HepG2 (cell line): ENCODE measurements around the gene ADCY1. TPM values are rescaled to one million over a fixed set of nuclear protein-coding genes. Genes with fewer than 3 reads are reported as not detected.
"Not testable (repeated sequence)": the region's sequence is repeated elsewhere in the genome, so short reads cannot be mapped to it uniquely, and the experiment has no call there.

Experiments
- ATAC-seq: fragments of 200-7000 bp; cut with Tn5 transposase; 3 replicates; pipeline ENCODE4 v1.9.1; 2020; ENCODE audit warnings: mild to moderate bottlenecking, moderate library complexity
- BruUV-seq: library from RNA; stranded (reverse); fragments of 400-500 nt; replicated peaks from 2 replicates; lab custom pipeline; 2021; lab: Mats Ljungman, UMichigan
- CTCF ChIA-PET: fragments of 300-600 bp; formaldehyde crosslinking; extraction: SDS; loops from one replicate; lab custom pipeline; 2021; ENCODE audit warnings: low total read pairs, inconsistent platforms, low intra/inter-chr PET ratio; lab: Yijun Ruan, JAX
- POLR2A ChIA-PET: fragments of 350-600 bp; sonication (Branson Sonifier 250); formaldehyde crosslinking; loops from one replicate; lab custom pipeline; 2020; ENCODE audit warnings: antibody characterized with exemption, inconsistent platforms; lab: Yijun Ruan, JAX
- DNase-seq: peaks from one replicate; pipeline ENCODE4 v3.0.0-alpha.2; 2015; ENCODE audit warnings: low spot score
- FAIRE-seq: peaks from 3 replicates; lab custom pipeline; 2011; peaks lifted over from hg19 to GRCh38; lab: Jason Lieb, UNC
- H2AFZ ChIP-seq: one replicate; pipeline ENCODE4 v1.6.1; 2011; ENCODE audit warnings: low read length, inconsistent platforms
- H3K27ac ChIP-seq: fragments of 300-600 bp; 3 replicates; pipeline ENCODE4 v1.8.0; 2011; ENCODE audit warnings: mixed run types, mild to moderate bottlenecking, mixed read lengths, low read length, inconsistent platforms; ENCODE audit not compliant: insufficient read depth; ENCODE audit errors: extremely low read length
- H3K27me3 ChIP-seq, 2 experiments: fragments of 200-600 bp in 1 of 2; 2 replicates in 1 of 2; 3 replicates in 1 of 2; pipeline versions ENCODE4 v1.6.0 to v1.8.0; 2011; ENCODE audit warnings: low read length in 2 of 2, mild to moderate bottlenecking in 2 of 2, moderate library complexity in 2 of 2, inconsistent platforms in 1 of 2; ENCODE audit not compliant: insufficient read depth in 2 of 2, control insufficient read depth in 1 of 2
- H3K36me3 ChIP-seq, 2 experiments: fragments of 200-600 bp in 1 of 2; replicated peaks in 1 of 2; 2 replicates in 1 of 2; 3 replicates in 1 of 2; pipeline versions ENCODE4 v1.5.1 to v1.8.0; 2011; ENCODE audit warnings: low read length in 2 of 2, inconsistent platforms in 1 of 2; ENCODE audit not compliant: insufficient read depth in 2 of 2, control insufficient read depth in 1 of 2
- H3K4me1 ChIP-seq: 2 replicates; pipeline ENCODE4 v1.5.1; 2012; ENCODE audit warnings: low read length, inconsistent platforms; ENCODE audit not compliant: insufficient read depth
- H3K4me2 ChIP-seq: 2 replicates; pipeline ENCODE4 v1.6.0; 2011; ENCODE audit warnings: low read depth, low read length, inconsistent platforms
- H3K4me3 ChIP-seq, 3 experiments: fragments of 200-600 bp in 1 of 3; sonication (generic), shearing (Covaris generic) in 1 of 3; replicated peaks in 1 of 3; 2 replicates each; pipeline ENCODE4 v1.5.1; 2011 to 2016; ENCODE audit warnings: low read length in 3 of 3, inconsistent platforms in 2 of 3, low read depth in 2 of 3, mild to moderate bottlenecking in 2 of 3, control low read depth in 1 of 3, mixed read lengths in 1 of 3; ENCODE audit not compliant: insufficient read depth in 1 of 3
- H3K79me2 ChIP-seq: one replicate; pipeline ENCODE4 v1.6.1; 2011; ENCODE audit warnings: low read length, inconsistent platforms; ENCODE audit not compliant: insufficient read depth
- H3K9ac ChIP-seq: 2 replicates; pipeline ENCODE4 v1.6.0; 2011; ENCODE audit warnings: mild to moderate bottlenecking, low read depth, low read length, inconsistent platforms; ENCODE audit not compliant: insufficient read depth
- H3K9me3 ChIP-seq: 2 replicates; pipeline ENCODE4 v1.5.1; 2012; ENCODE audit warnings: mild to moderate bottlenecking, low read length
- H4K20me1 ChIP-seq: 2 replicates; pipeline ENCODE4 v1.6.0; 2011; ENCODE audit warnings: inconsistent platforms, mild to moderate bottlenecking, low read length, moderate library complexity; ENCODE audit not compliant: insufficient read depth
- KAT8 ChIP-seq: IDR thresholded peaks from 2 replicates; pipeline ENCODE4 v1.6.1; 2016; ENCODE audit warnings: missing genetic modification reagents, missing compliant biosample characterization
- LCORL ChIP-seq, 2 experiments: fragments of 450-650 bp in 1 of 2; sonication (generic) in 1 of 2; formaldehyde crosslinking in 1 of 2; IDR thresholded peaks; 2 replicates each; pipeline versions ENCODE4 v1.5.0 to v1.6.1; 2017 to 2020; ENCODE audit warnings: antibody characterized with exemption in 1 of 2, missing genetic modification reagents in 1 of 2
- ZNF451 ChIP-seq: sonication (generic); formaldehyde crosslinking; IDR thresholded peaks from 2 replicates; pipeline ENCODE4 v1.5.0; 2020; ENCODE audit warnings: mild to moderate bottlenecking, missing genetic modification reagents
- WGBS: methylation state at CpG from one replicate; pipeline ENCODE4 v1.1.6; 2017; ENCODE audit warnings: low lambda C conversion rate; 5-methylcytosine and 5-hydroxymethylcytosine counted together
- in situ Hi-C: cut with HindIII; loops from 2 replicates; pipeline ENCODE4 v1.10.0; 2017; ENCODE audit warnings: low pct_unique_long_range_greater_than_20kb; ENCODE audit not compliant: extremely low pct_ligation_motif_present
- intact Hi-C: fragments of 100-400 bp; cut with micrococcal nuclease; formaldehyde crosslinking; loops from one replicate; pipeline ENCODE4 v1.10.0; 2022; ENCODE audit not compliant: unreplicated experiment
- polyA plus RNA-seq, 8 experiments: library from polyadenylated mRNA; depleted of rRNA in 3 of 8; stranded (reverse) in 7 of 8; unstranded in 1 of 8; fragments of >200 nt; fragmentation: Illumina TruSeq in 4 of 8; extraction: Trizol in 4 of 8; gene quantifications; 2 replicates each; pipeline versions ENCODE4 v1.2.1 to v1.2.3, GENCODE V29; 2011 to 2016; ENCODE audit warnings: low read depth in 4 of 8, missing spikeins in 1 of 8, mixed read lengths in 1 of 8; ENCODE audit not compliant: insufficient read depth in 1 of 8
- total RNA-seq, 5 experiments: library from RNA; depleted of rRNA; stranded (reverse); fragments of >200 nt; fragmentation: Illumina TruSeq; extraction: Trizol; gene quantifications; 2 replicates each; pipeline ENCODE4 v1.2.3, GENCODE V29; 2016; ENCODE audit warnings: low read depth in 1 of 5

Gene ADCY1
- total and polyA plus RNA-seq, 2 of the 13 experiments (the other 11 are each of a cell fraction or from before 2014, with no cell fraction given) = 0.80 to 1.2 TPM

DNA sequence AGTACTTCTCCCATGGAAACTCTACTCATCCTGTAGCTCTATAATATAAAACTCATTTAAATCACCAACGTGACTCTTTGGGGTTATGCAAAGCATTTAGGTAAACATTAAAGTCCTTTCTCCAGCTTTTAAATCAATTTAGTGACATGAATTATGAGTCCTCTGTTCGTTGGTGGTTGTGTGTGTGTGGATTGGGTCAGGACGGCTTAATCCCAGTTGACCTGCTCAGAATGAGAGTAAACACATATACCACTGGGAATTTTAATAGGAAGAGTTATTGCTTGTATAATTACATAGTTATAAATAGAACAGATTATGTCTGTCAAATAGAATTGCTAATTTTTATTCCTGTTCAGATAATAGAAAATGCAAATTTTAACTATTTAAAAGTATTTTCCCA lies 30.7 kb upstream of the ADCY1 start (continued):
- TF ChIP-seq ZNF451 (CRISPR knock-in tag) (no peak), KAT8 (CRISPR knock-in tag) (no peak), LCORL (IDR thresholded peaks at IDR 0.05) (no peak), LCORL (CRISPR knock-in tag; IDR thresholded peaks at IDR 0.05) (no peak)

DNA sequence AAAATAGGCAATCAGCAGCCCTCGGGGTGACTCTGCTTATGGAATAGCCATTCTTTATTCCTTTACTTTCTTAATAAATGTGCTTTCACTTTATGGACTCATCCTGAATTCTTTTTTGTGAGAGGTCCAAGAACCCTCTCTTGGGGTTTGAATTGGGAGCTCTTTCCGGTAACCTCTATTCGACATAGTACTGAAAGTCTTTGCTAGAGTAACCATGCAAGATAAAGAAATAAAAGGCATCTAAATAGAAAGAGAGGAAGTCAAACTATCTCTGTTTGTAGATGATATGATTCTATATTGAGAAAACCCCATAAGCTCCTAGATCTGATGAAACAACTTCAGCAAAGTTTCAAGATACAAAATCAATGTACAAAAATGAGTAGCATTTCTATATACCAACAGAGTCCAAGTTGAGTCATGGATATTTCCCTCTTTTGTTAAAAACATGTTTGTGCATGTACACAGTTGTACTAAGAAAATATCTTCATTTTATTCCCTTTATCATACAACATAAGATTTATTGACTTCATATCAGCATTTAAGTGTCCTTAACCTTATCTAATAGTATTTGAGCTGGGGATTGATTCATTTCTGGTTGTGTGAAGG lies 29.0 kb upstream of the ADCY1 start:
- H2AFZ ChIP-seq, intact Hi-C loops, H3K27ac ChIP-seq, H3K79me2 ChIP-seq, in situ Hi-C loops, H4K20me1 ChIP-seq, H3K9me3 ChIP-seq, FAIRE-seq, H3K36me3 ChIP-seq, H3K4me3 ChIP-seq, BruUV-seq, H3K4me1 ChIP-seq, CTCF ChIA-PET, POLR2A ChIA-PET, H3K27me3 ChIP-seq, ATAC-seq, DNase-seq, H3K9ac ChIP-seq, H3K4me2 ChIP-seq: not testable (repeated sequence)
- WGBS = 2% methylated on average over 3 of the region's 3 CpGs

DNA sequence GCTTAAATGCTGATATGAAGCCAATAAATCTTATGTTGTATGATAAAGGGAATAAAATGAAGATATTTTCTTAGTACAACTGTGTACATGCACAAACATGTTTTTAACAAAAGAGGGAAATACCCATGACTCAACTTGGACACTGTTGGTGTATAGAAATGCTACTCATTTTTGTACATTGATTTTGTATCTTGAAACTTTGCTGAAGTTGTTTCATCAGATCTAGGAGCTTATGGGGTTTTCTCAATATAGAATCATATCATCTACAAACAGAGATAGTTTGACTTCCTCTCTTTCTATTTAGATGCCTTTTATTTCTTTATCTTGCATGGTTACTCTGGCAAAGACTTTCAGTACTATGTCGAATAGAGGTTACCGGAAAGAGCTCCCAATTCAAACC lies 25.3 kb upstream of the ADCY1 start:
- FAIRE-seq, BruUV-seq, ATAC-seq, H4K20me1 ChIP-seq, H3K79me2 ChIP-seq, CTCF ChIA-PET, intact Hi-C loops, H3K27me3 ChIP-seq, in situ Hi-C loops, H3K36me3 ChIP-seq, H3K27ac ChIP-seq, H3K4me3 ChIP-seq, POLR2A ChIA-PET, H3K9ac ChIP-seq, DNase-seq, H3K9me3 ChIP-seq, H3K4me1 ChIP-seq, H2AFZ ChIP-seq, H3K4me2 ChIP-seq: not testable (repeated sequence)
- 48% methylated on average over 2 of the region's 2 CpGs for WGBS
